ENCODE results near the gene LAMP1. TPM values are rescaled to one million over a fixed set of nuclear protein-coding genes. Genes with fewer than 3 reads are reported as not detected.
A peak's percentile ranks its signal among the peaks of the same experiment; 100 is the strongest.
"Not testable (repeated sequence)": the region's sequence is repeated elsewhere in the genome, so short reads cannot be mapped to it uniquely, and the experiment has no call there.

LAMP1 gene
- total and polyA plus RNA-seq, 2 experiments from 2014 or later = 34.5 to 107 TPM

- DNase-seq (ENCODE audit: low spot score) (no peak), ATAC-seq (no peak)
- Histone ChIP-seq H3K4me3 (no peak overlapping the region), H3K4me2 (no peak overlapping the region), H2AFZ (no peak overlapping the region), H3K36me3 (ENCODE audit: insufficient read depth) (peaks cover 12% of the 10 kb centered on the region; the same call in 1 of the 2 replicates), H3K9me2 (ENCODE audit: insufficient read depth) (no peaks in the 10 kb centered on the region), H3K4me1 (ENCODE audit: insufficient read depth) (no peaks in the 10 kb centered on the region), H3F3A (replicated peaks; ENCODE audit: low read depth) (0 out of 2 replicates have a peak, but pooled peaks cover 17% of the 10 kb centered on the region), H3K27ac (ENCODE audit: low read depth) (no peak overlapping the region), H3K27me3 (ENCODE audit: insufficient read depth) (no peaks in the 10 kb centered on the region), H3K79me2 (replicated peaks; ENCODE audit: insufficient read depth) (no peaks in the 10 kb centered on the region; the same call in 1 of the 2 replicates), H4K20me1 (replicated peaks; ENCODE audit: insufficient read depth) (peaks cover 12% of the 10 kb centered on the region)
- Mint-ChIP-seq H3K27me3 (ENCODE audit: insufficient read depth, low read depth, poor library complexity) (peaks cover 14% of the 10 kb centered on the region), H3K4me3 (no peak overlapping the region), H3K9me3 (peaks cover 17% of the 10 kb centered on the region), H3K27ac (no peak overlapping the region), H3K4me1 (no peaks in the 10 kb centered on the region), H3K36me3 (ENCODE audit: low read depth) (peaks cover 79% of the 10 kb centered on the region)
- TF ChIP-seq STAT1 (IDR thresholded peaks at IDR 0.05; ENCODE audit: unreplicated experiment) = no peak
These were observed 46.6 kb downstream of the LAMP1 start for GRCh38 chr13:113343692-113343968.

- ATAC-seq (no peak), DNase-seq (ENCODE audit: low spot score) (no peak)
- Histone ChIP-seq H2AFZ (no peak overlapping the region), H3K9me2 (ENCODE audit: insufficient read depth) (no peaks in the 10 kb centered on the region), H3K4me3 (no peak overlapping the region), H4K20me1 (replicated peaks; ENCODE audit: insufficient read depth) (peaks cover 12% of the 10 kb centered on the region), H3K27me3 (ENCODE audit: insufficient read depth) (no peaks in the 10 kb centered on the region), H3K36me3 (ENCODE audit: insufficient read depth) (peaks cover 18% of the 10 kb centered on the region), H3F3A (replicated peaks; ENCODE audit: low read depth) (0 out of 2 replicates have a peak, but pooled peaks cover 14% of the 10 kb centered on the region), H3K27ac (ENCODE audit: low read depth) (no peak overlapping the region), H3K4me1 (ENCODE audit: insufficient read depth) (no peaks in the 10 kb centered on the region), H3K4me2 (no peak overlapping the region), H3K79me2 (replicated peaks; ENCODE audit: insufficient read depth) (no peaks in the 10 kb centered on the region; the same call in 1 of the 2 replicates)
- no peaks in the 10 kb centered on the region for H3K4me1 Mint-ChIP-seq
- no peak overlapping the region; the same call in 2 of the 3 replicates for H3K4me3 Mint-ChIP-seq
- peaks cover 25% of the 10 kb centered on the region for H3K9me3 Mint-ChIP-seq
- H3K27ac Mint-ChIP-seq = peak overlapping the region; percentile 39; the same call in 1 of the 2 replicates
- peaks cover 84% of the 10 kb centered on the region for H3K36me3 Mint-ChIP-seq (ENCODE audit: low read depth)
- no peak for TF ChIP-seq ZNF462 (CRISPR knock-in tag; IDR thresholded peaks at IDR 0.05)
- TF ChIP-seq NANOG (IDR thresholded peaks at IDR 0.05; ENCODE audit: borderline replicate concordance) = no peak
- no peak for TF ChIP-seq EZH2 (IDR thresholded peaks at IDR 0.05; ENCODE audit: low read depth, unreplicated experiment)
- no peak for TF ChIP-seq ZNF114 (CRISPR knock-in tag; IDR thresholded peaks at IDR 0.05)
- TF ChIP-seq JUNB (IDR thresholded peaks at IDR 0.05; ENCODE audit: unreplicated experiment) = no peak
- peaks cover 16% of the 10 kb centered on the region for H3K27me3 Mint-ChIP-seq (ENCODE audit: insufficient read depth, low read depth, poor library complexity)
These were observed 48.4 kb downstream of the LAMP1 start for GRCh38 chr13:113345486-113345885.

- H3K4me1 ChIP-seq (ENCODE audit: insufficient read depth); DNase-seq (ENCODE audit: low spot score); H3K27me3 ChIP-seq (ENCODE audit: insufficient read depth); H3F3A ChIP-seq (replicated peaks; ENCODE audit: low read depth); H3K4me3 Mint-ChIP-seq; H3K27ac ChIP-seq (ENCODE audit: low read depth); H2AFZ ChIP-seq; H3K4me2 ChIP-seq; H3K4me3 ChIP-seq; H3K4me1 Mint-ChIP-seq; ATAC-seq; H3K9me2 ChIP-seq (ENCODE audit: insufficient read depth); H4K20me1 ChIP-seq (replicated peaks; ENCODE audit: insufficient read depth); H3K79me2 ChIP-seq (replicated peaks; ENCODE audit: insufficient read depth); H3K27ac Mint-ChIP-seq: not testable (repeated sequence)
- H3K27me3 Mint-ChIP-seq (ENCODE audit: insufficient read depth, low read depth, poor library complexity) = peaks cover 15% of the 10 kb centered on the region
- peaks cover 25% of the 10 kb centered on the region for H3K9me3 Mint-ChIP-seq
- peaks cover 83% of the 10 kb centered on the region for H3K36me3 Mint-ChIP-seq (ENCODE audit: low read depth)
- H3K36me3 ChIP-seq (ENCODE audit: insufficient read depth) = peaks cover 18% of the 10 kb centered on the region
These were observed 50.7 kb downstream of the LAMP1 start for GRCh38 chr13:113347736-113348225.

Data from GM23338 (cell line).